Astrocyte (in vitro differentiated cells and primary cell): ENCODE results near the gene HEY2. TPM values are rescaled to one million over a fixed set of nuclear protein-coding genes. Genes with fewer than 3 reads are reported as not detected.
"Not testable (repeated sequence)": the region's sequence is repeated elsewhere in the genome, so short reads cannot be mapped to it uniquely, and the experiment has no call there.

ENCODE experiments used
- DNase-seq: peaks from one replicate; pipeline ENCODE4 v3.0.0-alpha.2; 2010; ENCODE audit warnings: low read depth
- FAIRE-seq: peaks from 2 replicates; lab custom pipeline; 2011; peaks lifted over from hg19 to GRCh38; lab: Jason Lieb, UNC
- H2AFZ ChIP-seq: 2 replicates; pipeline ENCODE4 v1.6.0; 2012; ENCODE audit warnings: low read depth, low read length, inconsistent platforms
- H3K27ac ChIP-seq: 2 replicates; pipeline ENCODE4 v1.5.1; 2011; ENCODE audit warnings: low read depth, low read length, inconsistent platforms
- H3K27me3 ChIP-seq: 2 replicates; pipeline ENCODE4 v1.6.0; 2011; ENCODE audit warnings: low read length, inconsistent platforms; ENCODE audit not compliant: insufficient read depth
- H3K36me3 ChIP-seq: 2 replicates; pipeline ENCODE4 v1.5.1; 2011; ENCODE audit warnings: low read length, inconsistent platforms; ENCODE audit not compliant: insufficient read depth
- H3K4me1 ChIP-seq: 2 replicates; pipeline ENCODE4 v1.5.1; 2011; ENCODE audit warnings: low read length, inconsistent platforms; ENCODE audit not compliant: insufficient read depth
- H3K4me2 ChIP-seq: 2 replicates; pipeline ENCODE4 v1.6.0; 2012; ENCODE audit warnings: low read length, inconsistent platforms
- H3K4me3 ChIP-seq: 2 replicates; pipeline ENCODE4 v1.5.1; 2011; ENCODE audit warnings: low read depth, mild to moderate bottlenecking, low read length, inconsistent platforms; ENCODE audit not compliant: insufficient read depth
- H3K79me2 ChIP-seq: 2 replicates; pipeline ENCODE4 v1.6.0; 2012; ENCODE audit warnings: mild to moderate bottlenecking, low read length, inconsistent platforms; ENCODE audit not compliant: insufficient read depth
- H3K9ac ChIP-seq: 2 replicates; pipeline ENCODE4 v1.6.0; 2012; ENCODE audit warnings: mild to moderate bottlenecking, low read length, inconsistent platforms
- H3K9me3 ChIP-seq: 2 replicates; pipeline ENCODE4 v1.5.1; 2012; ENCODE audit warnings: low read depth, mild to moderate bottlenecking, low read length, inconsistent platforms; ENCODE audit not compliant: insufficient read depth
- H4K20me1 ChIP-seq: 2 replicates; pipeline ENCODE4 v1.6.0; 2012; ENCODE audit warnings: low read length, inconsistent platforms; ENCODE audit not compliant: insufficient read depth
- H3K27ac Mint-ChIP-seq: one replicate; pipeline ENCODE4 v1.8.0; 2021; ENCODE audit warnings: mild to moderate bottlenecking, mixed read lengths; ENCODE audit not compliant: unreplicated experiment
- H3K27me3 Mint-ChIP-seq: one replicate; pipeline ENCODE4 v1.8.0; 2021; ENCODE audit warnings: low read depth, mixed read lengths; ENCODE audit not compliant: unreplicated experiment
- H3K36me3 Mint-ChIP-seq: one replicate; pipeline ENCODE4 v1.8.0; 2021; ENCODE audit warnings: low read depth, mixed read lengths; ENCODE audit not compliant: unreplicated experiment
- H3K4me1 Mint-ChIP-seq: one replicate; pipeline ENCODE4 v1.8.0; 2021; ENCODE audit warnings: low read depth, mixed read lengths; ENCODE audit not compliant: unreplicated experiment
- H3K4me3 Mint-ChIP-seq: one replicate; pipeline ENCODE4 v1.8.0; 2021; ENCODE audit warnings: mild to moderate bottlenecking, moderate library complexity, mixed read lengths; ENCODE audit not compliant: unreplicated experiment
- H3K9me3 Mint-ChIP-seq: one replicate; pipeline ENCODE4 v1.8.0; 2021; ENCODE audit warnings: mild to moderate bottlenecking, mixed read lengths; ENCODE audit not compliant: unreplicated experiment
- EZH2 ChIP-seq: IDR thresholded peaks from 2 replicates; pipeline ENCODE4 v1.6.1; 2012; ENCODE audit warnings: mild to moderate bottlenecking, low read length, inconsistent platforms; ENCODE audit not compliant: insufficient read depth
- total RNA-seq: library from RNA; stranded (reverse); gene quantifications from 2 replicates; pipeline ENCODE4 v1.2.1, GENCODE V29; 2021
- TF ChIP-seq, protein P1 (sequence below): IDR thresholded peaks from 2 replicates; pipeline ENCODE4 v1.5.1; 2011; ENCODE audit warnings: low read depth, mild to moderate bottlenecking, inconsistent platforms, low read length, moderate library complexity; ENCODE audit not compliant: insufficient read depth

HEY2 gene
- total RNA-seq, 1 donor from 2014 or later = 1.0 TPM

DNA sequence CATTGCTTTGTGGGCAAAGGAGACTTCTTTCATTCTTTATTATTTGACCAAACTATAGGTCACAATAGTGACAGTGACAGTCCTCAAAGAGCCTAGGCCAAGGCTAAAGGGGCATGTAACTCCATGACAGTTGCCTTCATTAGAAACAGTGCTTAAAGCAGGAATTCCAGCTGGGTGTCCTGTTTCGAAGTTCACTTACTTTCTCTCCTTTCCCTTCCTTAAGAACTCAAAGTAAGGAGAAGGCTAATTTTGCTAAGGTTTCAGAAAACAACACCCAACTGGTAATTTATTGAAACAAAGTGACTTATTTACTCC lies 48.1 kb upstream of the HEY2 start:
- TF ChIP-seq EZH2 = no peak
- TF ChIP-seq, protein P1, sequence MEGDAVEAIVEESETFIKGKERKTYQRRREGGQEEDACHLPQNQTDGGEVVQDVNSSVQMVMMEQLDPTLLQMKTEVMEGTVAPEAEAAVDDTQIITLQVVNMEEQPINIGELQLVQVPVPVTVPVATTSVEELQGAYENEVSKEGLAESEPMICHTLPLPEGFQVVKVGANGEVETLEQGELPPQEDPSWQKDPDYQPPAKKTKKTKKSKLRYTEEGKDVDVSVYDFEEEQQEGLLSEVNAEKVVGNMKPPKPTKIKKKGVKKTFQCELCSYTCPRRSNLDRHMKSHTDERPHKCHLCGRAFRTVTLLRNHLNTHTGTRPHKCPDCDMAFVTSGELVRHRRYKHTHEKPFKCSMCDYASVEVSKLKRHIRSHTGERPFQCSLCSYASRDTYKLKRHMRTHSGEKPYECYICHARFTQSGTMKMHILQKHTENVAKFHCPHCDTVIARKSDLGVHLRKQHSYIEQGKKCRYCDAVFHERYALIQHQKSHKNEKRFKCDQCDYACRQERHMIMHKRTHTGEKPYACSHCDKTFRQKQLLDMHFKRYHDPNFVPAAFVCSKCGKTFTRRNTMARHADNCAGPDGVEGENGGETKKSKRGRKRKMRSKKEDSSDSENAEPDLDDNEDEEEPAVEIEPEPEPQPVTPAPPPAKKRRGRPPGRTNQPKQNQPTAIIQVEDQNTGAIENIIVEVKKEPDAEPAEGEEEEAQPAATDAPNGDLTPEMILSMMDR = no peak
- FAIRE-seq = no peak
- no peaks in the 10 kb centered on the region for H4K20me1 ChIP-seq
- H3K36me3 Mint-ChIP-seq = no peaks in the 10 kb centered on the region
- H3K27ac ChIP-seq = no peak overlapping the region
- H3K4me3 ChIP-seq = no peak overlapping the region
- no peak overlapping the region for H3K4me2 ChIP-seq
- H3K9ac ChIP-seq = no peak overlapping the region
- no peak for DNase-seq
- H3K9me3 ChIP-seq = no peaks in the 10 kb centered on the region
- H2AFZ ChIP-seq = no peak overlapping the region
- no peaks in the 10 kb centered on the region for H3K79me2 ChIP-seq
- H3K27ac Mint-ChIP-seq = no peak overlapping the region
- no peaks in the 10 kb centered on the region for H3K36me3 ChIP-seq
- no peaks in the 10 kb centered on the region for H3K4me1 Mint-ChIP-seq
- H3K27me3 Mint-ChIP-seq = peaks cover 7% of the 10 kb centered on the region
- no peaks in the 10 kb centered on the region for H3K4me1 ChIP-seq
- no peak overlapping the region for H3K4me3 Mint-ChIP-seq
- no peaks in the 10 kb centered on the region for H3K27me3 ChIP-seq
- H3K9me3 Mint-ChIP-seq = peaks cover 2% of the 10 kb centered on the region

DNA sequence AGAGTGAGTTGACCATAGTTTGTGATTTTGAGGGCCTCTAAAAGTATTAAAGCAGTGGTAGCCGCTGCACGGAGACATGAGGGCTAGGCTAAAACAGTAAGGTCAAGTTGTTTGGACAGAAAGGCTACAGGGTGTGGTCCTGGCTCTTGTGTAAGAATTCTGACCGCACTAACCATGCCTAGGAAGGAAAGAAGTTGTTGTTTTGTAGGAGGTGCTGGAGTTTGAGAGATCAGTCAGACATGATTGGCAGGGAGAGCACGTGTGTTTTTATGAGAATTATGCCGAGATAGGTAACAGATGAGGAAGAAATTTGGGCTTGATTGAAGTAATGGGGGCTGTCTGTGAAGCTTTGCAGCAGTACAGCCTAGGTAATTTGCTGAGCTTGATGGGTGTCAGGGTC lies 45.5 kb upstream of the HEY2 start:
- not testable (repeated sequence) for H3K4me1 ChIP-seq, DNase-seq, H3K27me3 ChIP-seq, H2AFZ ChIP-seq, H3K4me2 ChIP-seq, H3K9me3 ChIP-seq, H3K9me3 Mint-ChIP-seq, H3K9ac ChIP-seq, H3K4me3 Mint-ChIP-seq, H3K27ac Mint-ChIP-seq, H4K20me1 ChIP-seq, H3K36me3 Mint-ChIP-seq, H3K4me3 ChIP-seq, H3K27ac ChIP-seq, H3K4me1 Mint-ChIP-seq, FAIRE-seq, H3K79me2 ChIP-seq, H3K36me3 ChIP-seq
- H3K27me3 Mint-ChIP-seq = peaks cover 14% of the 10 kb centered on the region

DNA sequence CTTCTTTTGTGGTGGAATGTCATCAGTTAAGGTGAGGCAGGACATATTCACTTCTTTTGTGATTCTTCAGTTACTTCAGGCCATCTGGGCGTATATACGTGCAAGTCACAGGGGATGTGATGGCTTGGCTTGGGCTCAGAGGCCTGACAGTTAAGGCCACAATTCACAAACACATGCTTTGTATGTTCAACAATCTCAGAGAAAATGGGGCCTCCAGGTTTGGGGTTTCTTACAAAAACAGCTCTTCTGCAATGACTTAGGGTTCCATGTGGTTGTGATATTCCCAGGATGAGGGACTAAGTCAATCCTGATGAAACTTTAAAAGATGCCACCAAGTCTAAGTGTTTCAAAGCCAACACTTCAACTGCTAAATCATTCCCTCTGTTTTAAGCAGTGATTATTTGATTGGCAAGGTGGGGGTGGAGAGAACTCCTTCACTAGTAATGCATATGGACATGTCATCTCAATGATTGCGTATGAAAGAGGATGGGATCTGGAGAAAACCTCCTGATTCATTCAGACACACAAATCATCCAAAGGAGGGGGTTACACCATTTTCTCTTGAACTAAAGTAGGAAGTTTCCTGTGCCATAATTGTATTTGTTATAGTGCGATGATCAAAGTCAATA lies 41.7 kb upstream of the HEY2 start:
- no peak for TF ChIP-seq EZH2
- TF ChIP-seq, protein P1 = no peak
- Mint-ChIP-seq H3K27me3 (peaks cover 13% of the 10 kb centered on the region), H3K9me3 (peaks cover 21% of the 10 kb centered on the region), H3K27ac (no peak overlapping the region), H3K36me3 (no peaks in the 10 kb centered on the region), H3K4me1 (no peaks in the 10 kb centered on the region), H3K4me3 (no peak overlapping the region)
- Histone ChIP-seq H4K20me1 (no peaks in the 10 kb centered on the region), H3K9ac (no peak overlapping the region), H3K36me3 (no peaks in the 10 kb centered on the region), H3K27me3 (no peaks in the 10 kb centered on the region), H3K4me1 (no peaks in the 10 kb centered on the region), H3K9me3 (peaks cover 7% of the 10 kb centered on the region), H3K27ac (no peak overlapping the region), H3K79me2 (no peaks in the 10 kb centered on the region), H3K4me3 (no peak overlapping the region), H3K4me2 (no peak overlapping the region), H2AFZ (no peak overlapping the region)
- DNase-seq (no peak), FAIRE-seq (no peak)
